Activated CD4-positive, alpha-beta T cell treated with anti-CD3 and anti-CD28 coated beads for 24 hours (primary cell): ENCODE data around the gene RASGRP4.
"Not testable (repeated sequence)": the region's sequence is repeated elsewhere in the genome, so short reads cannot be mapped to it uniquely, and the experiment has no call there.

Source experiments
- DNase-seq, 2 donors: peaks; one replicate each; pipeline ENCODE4 v3.0.0-alpha.2; 2020; ENCODE audit warnings: low read depth in 2 of 2

RASGRP4 gene

GRCh38 chr19:38371081-38371480, 54.9 kb downstream of the RASGRP4 start:
- DNase-seq, result no peak

GRCh38 chr19:38370299-38370698, 55.7 kb downstream of the RASGRP4 start:
- no peak for DNase-seq

- no peak for DNase-seq
These were observed 56.4 kb downstream of the RASGRP4 start for GRCh38 chr19:38369584-38369983.

GRCh38 chr19:38367041-38367440, 59.0 kb downstream of the RASGRP4 start:
- no peak for DNase-seq

GRCh38 chr19:38362946-38363688, 62.9 kb downstream of the RASGRP4 start:
- DNase-seq, result not testable (repeated sequence)

- DNase-seq, result peak; percentile 70 to 91
These were observed 63.7 kb downstream of the RASGRP4 start for GRCh38 chr19:38362076-38362945.

- peak; percentile 49 to 73 for DNase-seq
These were observed 64.4 kb downstream of the RASGRP4 start for GRCh38 chr19:38361633-38362075.

- no peak for DNase-seq
These were observed 65.0 kb downstream of the RASGRP4 start for GRCh38 chr19:38360839-38361631.

GRCh38 chr19:38360351-38360750, 65.7 kb downstream of the RASGRP4 start:
- DNase-seq, result no peak

- DNase-seq, result no peak
These were observed 66.6 kb downstream of the RASGRP4 start for GRCh38 chr19:38359242-38360021.
